HG02973 (cell line): ENCODE results near the gene KLHL20.

ENCODE experiments used
- ATAC-seq: cut with Tn5 transposase; IDR thresholded peaks from one replicate; pipeline ENCODE4 v1.9.1; 2021; ENCODE audit warnings: moderate library complexity; ENCODE audit not compliant: unreplicated experiment

KLHL20 gene

DNA sequence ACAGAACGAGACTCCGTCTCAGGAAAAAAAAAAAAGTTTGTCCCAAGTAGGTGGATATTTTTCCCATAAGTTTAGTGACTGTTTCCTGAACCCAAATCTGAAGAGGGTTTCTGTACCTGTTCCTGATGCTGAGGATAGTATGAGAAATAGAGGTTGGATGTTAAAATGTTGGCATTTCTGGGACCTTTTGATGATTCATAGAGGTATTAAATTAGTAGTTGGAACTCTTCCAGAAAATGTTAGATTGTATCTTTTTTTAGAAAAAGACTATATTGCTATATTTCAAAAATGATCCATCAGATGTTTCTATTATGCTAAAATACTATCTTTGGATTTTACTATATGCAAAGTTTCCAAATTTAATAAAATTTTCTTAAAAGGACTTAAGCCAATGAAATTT lies 112.8 kb downstream of the KLHL20 start:
- ATAC-seq, result no peak

DNA sequence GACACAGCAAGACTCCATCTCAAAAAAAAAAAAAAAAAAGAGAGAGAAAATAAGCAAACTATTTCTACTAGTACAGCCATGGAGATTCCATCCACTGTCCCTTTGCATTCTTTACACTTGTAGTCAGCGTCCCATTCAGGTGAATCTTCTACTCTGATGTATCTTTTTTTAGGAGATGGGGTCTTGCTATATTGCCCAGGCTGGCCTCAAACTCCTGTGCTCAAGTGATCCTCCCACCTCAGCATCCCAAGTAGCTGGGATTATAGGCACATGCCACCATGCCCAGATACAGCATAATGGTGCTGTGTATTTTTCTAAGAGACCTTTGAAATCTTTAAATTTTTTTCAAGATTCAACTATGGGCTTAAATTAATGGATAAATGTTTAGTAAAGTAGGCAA lies 118.0 kb downstream of the KLHL20 start:
- ATAC-seq, result no peak
